ENCODE measurements around the gene ATOH8.

- TF ChIP-seq CTCF (conservative IDR thresholded peaks at IDR 0.05) (no peak), ZFX (IDR thresholded peaks at IDR 0.05) (no peak)
Observed at GRCh38 chr2:85771486-85771885, 17.7 kb downstream of the ATOH8 start.

Data from C4-2B (cell line).